ENCODE data around the gene NINJ2. TPM values are rescaled to one million over a fixed set of nuclear protein-coding genes. Genes with fewer than 3 reads are reported as not detected.

The NINJ2 gene
- total RNA-seq, 1 donor from 2014 or later = 0.31 TPM

GRCh38 chr12:546920-547845 is 116.1 kb downstream of the NINJ2 start:
- peak; percentile 33 for DNase-seq

- DNase-seq = no peak
These were observed 116.9 kb downstream of the NINJ2 start for GRCh38 chr12:546265-546919.

- no peak for DNase-seq
These were observed 117.4 kb downstream of the NINJ2 start for GRCh38 chr12:545835-546234.

- DNase-seq = no peak
These were observed 118.2 kb downstream of the NINJ2 start for GRCh38 chr12:544941-545635.

- no peak for DNase-seq
These were observed 119.1 kb downstream of the NINJ2 start for GRCh38 chr12:544142-544541.

- no peak for DNase-seq
These were observed 120.2 kb downstream of the NINJ2 start for GRCh38 chr12:543114-543451.

- DNase-seq = no peak
These were observed 120.7 kb downstream of the NINJ2 start for GRCh38 chr12:542395-543113.

GRCh38 chr12:541676-542324 is 121.4 kb downstream of the NINJ2 start:
- DNase-seq = no peak

- DNase-seq = no peak
These were observed 123.5 kb downstream of the NINJ2 start for GRCh38 chr12:539540-540310.

GRCh38 chr12:538731-539539 is 124.3 kb downstream of the NINJ2 start:
- DNase-seq = no peak

- no peak for DNase-seq
These were observed 125.5 kb downstream of the NINJ2 start for GRCh38 chr12:537772-538171.

GRCh38 chr12:536751-537245 is 126.4 kb downstream of the NINJ2 start:
- no peak for DNase-seq

GRCh38 chr12:535396-535795 is 127.8 kb downstream of the NINJ2 start:
- DNase-seq = no peak

GRCh38 chr12:534216-534615 is 129.0 kb downstream of the NINJ2 start:
- no peak for DNase-seq

- DNase-seq = no peak
These were observed 129.5 kb downstream of the NINJ2 start for GRCh38 chr12:533718-534117.

GRCh38 chr12:532908-533565 is 130.2 kb downstream of the NINJ2 start:
- DNase-seq = no peak

- no peak for DNase-seq
These were observed 131.2 kb downstream of the NINJ2 start for GRCh38 chr12:531951-532585.

- DNase-seq = no peak
These were observed 132.4 kb downstream of the NINJ2 start for GRCh38 chr12:530821-531220.

GRCh38 chr12:530308-530707 is 132.9 kb downstream of the NINJ2 start:
- DNase-seq = no peak

Data from occipital lobe (tissue), 2 donors.